Peyer's patch (tissue), 4 donors: ENCODE measurements around the gene C3orf20. TPM values are rescaled to one million over a fixed set of nuclear protein-coding genes. Genes with fewer than 3 reads are reported as not detected.
A peak's percentile ranks its signal among the peaks of the same experiment; 100 is the strongest.

Source experiments
- DNase-seq, 3 donors: peaks; one replicate each; pipeline ENCODE4 v3.0.0-alpha.2; 2017 to 2019
- H3K27ac ChIP-seq, 4 donors: fragments of 200-600 bp; sonication (generic); one replicate each; pipeline ENCODE4 v1.5.1; 2016 to 2019
- H3K27me3 ChIP-seq, 2 donors: fragments of 200-600 bp; sonication (generic); one replicate each; pipeline ENCODE4 v1.5.1; 2019
- H3K36me3 ChIP-seq, 3 donors: fragments of 200-600 bp; sonication (generic); one replicate each; pipeline ENCODE4 v1.5.1; 2016 to 2019
- H3K4me1 ChIP-seq, 4 donors: fragments of 200-600 bp; sonication (generic); one replicate each; pipeline ENCODE4 v1.5.1; 2016 to 2019
- H3K4me3 ChIP-seq, 4 donors: fragments of 200-600 bp; sonication (generic); 1 replicate in 3 of 4; 2 replicates in 1 of 4; pipeline ENCODE4 v1.5.1; 2016 to 2019; ENCODE audit warnings: mild to moderate bottlenecking in 1 of 4
- H3K9me3 ChIP-seq, 4 donors: fragments of 200-600 bp; sonication (generic); one replicate each; pipeline ENCODE4 v1.5.1; 2016 to 2019; ENCODE audit warnings: mild to moderate bottlenecking in 1 of 4
- POLR2A ChIP-seq, 2 donors: fragments of 450-650 bp; IDR thresholded peaks; one replicate each; pipeline ENCODE4 v1.5.1; 2017; ENCODE audit warnings: antibody characterized with exemption in 2 of 2, mild to moderate bottlenecking in 2 of 2, moderate library complexity in 2 of 2
- total RNA-seq, 4 donors: library from RNA; depleted of rRNA; stranded (reverse); fragments of >200 nt; gene quantifications; one replicate each; pipeline ENCODE4 v1.1.0, GENCODE V29; 2016
- TF ChIP-seq, protein P1 (sequence below), 6 experiments: fragments of 450-650 bp in 4 of 6; fragments of 200-600 bp in 2 of 6; sonication (generic) in 1 of 6; IDR thresholded peaks; one replicate each; pipeline ENCODE4 v1.5.1; 2017 to 2019; ENCODE audit warnings: antibody characterized with exemption in 6 of 6, mild to moderate bottlenecking in 3 of 6, moderate library complexity in 1 of 6

The C3orf20 gene
- total RNA-seq, 4 donors from 2014 or later = not detected

DNA sequence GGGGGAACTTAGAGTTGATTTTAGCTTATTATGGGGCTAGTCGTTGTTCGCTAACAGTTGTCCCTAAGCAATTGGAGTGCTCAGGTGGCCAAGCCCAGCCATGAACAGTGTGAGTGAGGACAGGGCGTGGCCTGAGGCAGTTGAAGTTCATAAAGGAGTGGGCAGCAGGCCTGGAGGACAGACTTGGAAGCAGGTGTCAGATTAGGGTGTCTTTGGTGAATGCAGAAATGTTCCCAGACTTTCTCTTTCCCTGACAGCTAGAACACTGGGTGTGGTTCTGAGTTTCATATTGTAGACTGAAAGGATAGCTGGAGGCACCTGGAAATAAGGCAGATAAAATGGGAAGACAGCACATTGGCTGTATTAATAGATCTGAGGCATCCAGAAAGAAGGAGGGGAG lies 84.0 kb downstream of the C3orf20 start:
- DNase-seq = peak in 1 of 3 donors; percentile 28
- H3K27me3 ChIP-seq = no peaks in the 10 kb centered on the region
- no peak overlapping the region for H3K27ac ChIP-seq
- no peaks in the 10 kb centered on the region for H3K36me3 ChIP-seq
- no peak overlapping the region for H3K4me3 ChIP-seq
- TF ChIP-seq, protein P1, sequence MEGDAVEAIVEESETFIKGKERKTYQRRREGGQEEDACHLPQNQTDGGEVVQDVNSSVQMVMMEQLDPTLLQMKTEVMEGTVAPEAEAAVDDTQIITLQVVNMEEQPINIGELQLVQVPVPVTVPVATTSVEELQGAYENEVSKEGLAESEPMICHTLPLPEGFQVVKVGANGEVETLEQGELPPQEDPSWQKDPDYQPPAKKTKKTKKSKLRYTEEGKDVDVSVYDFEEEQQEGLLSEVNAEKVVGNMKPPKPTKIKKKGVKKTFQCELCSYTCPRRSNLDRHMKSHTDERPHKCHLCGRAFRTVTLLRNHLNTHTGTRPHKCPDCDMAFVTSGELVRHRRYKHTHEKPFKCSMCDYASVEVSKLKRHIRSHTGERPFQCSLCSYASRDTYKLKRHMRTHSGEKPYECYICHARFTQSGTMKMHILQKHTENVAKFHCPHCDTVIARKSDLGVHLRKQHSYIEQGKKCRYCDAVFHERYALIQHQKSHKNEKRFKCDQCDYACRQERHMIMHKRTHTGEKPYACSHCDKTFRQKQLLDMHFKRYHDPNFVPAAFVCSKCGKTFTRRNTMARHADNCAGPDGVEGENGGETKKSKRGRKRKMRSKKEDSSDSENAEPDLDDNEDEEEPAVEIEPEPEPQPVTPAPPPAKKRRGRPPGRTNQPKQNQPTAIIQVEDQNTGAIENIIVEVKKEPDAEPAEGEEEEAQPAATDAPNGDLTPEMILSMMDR (IDR thresholded peaks at IDR 0.05) = no peak
- TF ChIP-seq POLR2A (IDR thresholded peaks at IDR 0.05) = no peak
- H3K9me3 ChIP-seq = no peaks in the 10 kb centered on the region
- no peaks in the 10 kb centered on the region for H3K4me1 ChIP-seq

DNA sequence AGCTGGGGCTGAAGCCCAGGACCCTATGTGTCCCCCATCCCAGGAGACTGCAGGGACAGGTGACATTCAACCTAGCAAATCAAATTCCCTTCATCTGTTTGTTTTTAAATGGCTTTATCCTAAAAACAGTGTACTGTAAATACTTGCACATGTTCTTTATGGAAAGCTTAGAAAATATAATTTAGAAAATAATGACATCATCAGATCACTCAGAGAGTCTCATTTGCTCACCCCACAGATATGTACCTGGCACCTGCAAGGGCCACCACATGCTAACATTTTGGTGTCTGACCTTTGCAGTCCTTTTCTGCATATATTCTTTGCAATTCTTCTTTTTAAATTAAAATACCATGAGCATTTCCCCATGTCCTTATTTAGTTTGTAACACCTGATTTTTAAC lies 85.2 kb downstream of the C3orf20 start:
- H3K4me3 ChIP-seq = no peak overlapping the region
- H3K27me3 ChIP-seq = no peaks in the 10 kb centered on the region
- DNase-seq = no peak

DNA sequence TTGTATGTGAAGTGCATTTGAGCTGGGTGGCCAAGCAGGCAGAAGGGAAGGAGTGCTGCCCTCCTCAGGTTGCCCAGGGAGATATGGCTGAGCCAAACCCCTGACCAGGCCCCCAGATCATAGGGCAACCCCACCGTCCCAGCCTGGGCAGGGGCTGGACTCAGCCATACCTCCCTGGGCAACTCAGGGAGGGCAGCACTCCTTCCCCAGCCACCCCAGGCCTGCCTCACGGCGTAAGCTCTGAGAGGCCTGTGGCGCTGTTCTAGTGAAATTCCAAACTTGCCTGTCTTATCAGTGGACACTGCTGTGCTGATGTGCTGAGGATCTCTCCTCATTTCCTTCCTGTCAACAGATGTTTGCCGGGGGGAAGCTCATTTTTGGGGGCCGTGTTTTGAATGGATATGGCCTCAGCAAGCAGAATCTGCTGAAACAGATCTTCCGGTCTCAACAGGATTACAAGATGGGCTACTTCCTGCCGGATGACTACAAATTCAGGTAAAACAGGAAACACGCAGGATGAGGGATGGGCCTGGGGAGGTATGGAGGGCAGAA lies 86.3 kb downstream of the C3orf20 start:
- Histone ChIP-seq H3K27me3 (no peaks in the 10 kb centered on the region), H3K36me3 (no peaks in the 10 kb centered on the region), H3K4me1 (no peaks in the 10 kb centered on the region), H3K27ac (no peak overlapping the region), H3K9me3 (no peaks in the 10 kb centered on the region), H3K4me3 (no peak overlapping the region)
- TF ChIP-seq, protein P1 (IDR thresholded peaks at IDR 0.05) = no peak
- no peak for TF ChIP-seq POLR2A (IDR thresholded peaks at IDR 0.05)
- peak in 1 of 3 donors; percentile 26 for DNase-seq

More for the DNA sequence above, 85.2 kb downstream of the C3orf20 start:
- no peaks in the 10 kb centered on the region for H3K9me3 ChIP-seq
- H3K4me1 ChIP-seq = no peaks in the 10 kb centered on the region
- TF ChIP-seq, protein P1 (IDR thresholded peaks at IDR 0.05) = no peak
- no peak for TF ChIP-seq POLR2A (IDR thresholded peaks at IDR 0.05)
- H3K27ac ChIP-seq = no peak overlapping the region
- H3K36me3 ChIP-seq = no peaks in the 10 kb centered on the region

DNA sequence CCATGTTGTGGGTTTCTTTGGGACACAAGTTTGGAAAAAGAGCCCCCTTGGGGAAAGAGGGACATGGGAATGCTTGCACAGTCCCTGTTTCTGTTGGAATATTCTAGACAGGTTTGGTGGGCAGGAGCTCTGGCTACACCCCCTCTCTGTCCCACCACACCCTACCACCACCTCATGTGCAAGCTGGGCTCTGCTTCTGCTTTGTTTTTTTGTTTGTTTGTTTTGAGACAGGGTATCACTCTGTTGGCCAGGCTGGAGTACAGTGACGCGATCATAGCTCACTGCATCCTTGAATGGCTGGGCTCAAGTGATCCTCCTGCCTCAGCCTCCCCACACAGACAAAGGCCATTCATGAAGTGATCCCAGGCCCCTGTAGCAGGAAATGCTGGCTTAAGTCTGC lies 86.9 kb downstream of the C3orf20 start:
- Histone ChIP-seq H3K27ac (no peak overlapping the region), H3K9me3 (no peaks in the 10 kb centered on the region), H3K4me3 (no peak overlapping the region), H3K27me3 (no peaks in the 10 kb centered on the region), H3K4me1 (no peaks in the 10 kb centered on the region), H3K36me3 (no peaks in the 10 kb centered on the region)
- TF ChIP-seq, protein P1 (IDR thresholded peaks at IDR 0.05) = no peak
- no peak for TF ChIP-seq POLR2A (IDR thresholded peaks at IDR 0.05)
- DNase-seq = no peak

DNA sequence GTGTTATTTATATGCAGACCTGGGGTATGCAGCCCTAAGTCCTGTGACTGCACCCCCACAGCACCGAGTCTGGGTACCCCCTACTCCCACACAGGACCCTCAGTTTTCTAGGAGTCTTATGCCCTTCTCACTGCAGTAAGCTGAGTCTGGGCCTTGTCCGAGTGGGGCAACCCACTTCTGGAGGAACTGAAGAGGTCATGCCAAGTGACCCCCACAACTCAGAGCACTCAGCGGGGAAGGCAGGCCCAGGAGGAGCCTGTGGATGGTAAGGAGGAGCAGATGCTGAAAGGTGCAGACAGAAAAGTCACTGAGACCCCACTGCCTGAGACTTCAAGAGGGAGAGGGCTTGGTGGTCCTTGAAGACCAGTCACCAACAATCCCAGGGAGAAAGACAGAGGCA lies 87.8 kb downstream of the C3orf20 start:
- H3K9me3 ChIP-seq = no peaks in the 10 kb centered on the region
- no peak for DNase-seq

More for the DNA sequence above, 87.8 kb downstream of the C3orf20 start:
- Histone ChIP-seq H3K27ac (no peak overlapping the region), H3K4me1 (no peaks in the 10 kb centered on the region), H3K36me3 (no peaks in the 10 kb centered on the region), H3K4me3 (no peak overlapping the region), H3K27me3 (no peaks in the 10 kb centered on the region)
- no peak for TF ChIP-seq POLR2A (IDR thresholded peaks at IDR 0.05)
- TF ChIP-seq, protein P1 (IDR thresholded peaks at IDR 0.05) = no peak
